ENCODE results near the gene CACUL1.

The CACUL1 gene

GRCh38 chr10:118687472-118687871 lies 67.3 kb downstream of the CACUL1 start:
- no peaks in the 10 kb centered on the region for H3K9me3 ChIP-seq (ENCODE audit: insufficient read depth, low read length)
- H3K4me1 ChIP-seq (ENCODE audit: low read length): 0 out of 2 replicates have a peak, but pooled peaks cover 3% of the 10 kb centered on the region
- no peaks in the 10 kb centered on the region for H3K27me3 ChIP-seq (ENCODE audit: low read depth, low read length)
- H3K4me2 ChIP-seq (ENCODE audit: low read length): no peak overlapping the region
- H3K4me3 ChIP-seq (ENCODE audit: low read length): no peak overlapping the region
- no peak overlapping the region for H3K27ac ChIP-seq (ENCODE audit: low read length)
- H3K36me3 ChIP-seq (replicated peaks; ENCODE audit: low read depth, low read length): peaks cover 7% of the 10 kb centered on the region
- H3K9ac ChIP-seq (ENCODE audit: low read length): no peak overlapping the region
- H3K79me2 ChIP-seq (ENCODE audit: low read length): no peaks in the 10 kb centered on the region
- no peak overlapping the region for H2AFZ ChIP-seq (ENCODE audit: low read depth, low read length)
- no peaks in the 10 kb centered on the region for H4K20me1 ChIP-seq (ENCODE audit: insufficient read depth, low read length)
- TF ChIP-seq EZH2phosphoT487 (IDR thresholded peaks at IDR 0.05; ENCODE audit: low read depth): no peak
- TF ChIP-seq CTCF (IDR thresholded peaks at IDR 0.05; ENCODE audit: low read depth, low read length): no peak

GRCh38 chr10:118682533-118682932 lies 72.2 kb downstream of the CACUL1 start:
- H3K27me3 ChIP-seq (ENCODE audit: low read depth, low read length): no peaks in the 10 kb centered on the region
- no peak overlapping the region for H3K4me3 ChIP-seq (ENCODE audit: low read length)
- H3K9ac ChIP-seq (ENCODE audit: low read length): no peak overlapping the region
- H3K9me3 ChIP-seq (ENCODE audit: insufficient read depth, low read length): no peaks in the 10 kb centered on the region
- no peaks in the 10 kb centered on the region for H3K79me2 ChIP-seq (ENCODE audit: low read length)
- H2AFZ ChIP-seq (ENCODE audit: low read depth, low read length): no peak overlapping the region
- H3K4me2 ChIP-seq (ENCODE audit: low read length): no peak overlapping the region
- no peaks in the 10 kb centered on the region for H3K4me1 ChIP-seq (ENCODE audit: low read length)
- H3K36me3 ChIP-seq (replicated peaks; ENCODE audit: low read depth, low read length): peaks cover 3% of the 10 kb centered on the region
- TF ChIP-seq EZH2phosphoT487 (IDR thresholded peaks at IDR 0.05; ENCODE audit: low read depth) (no peak), CTCF (IDR thresholded peaks at IDR 0.05; ENCODE audit: low read depth, low read length) (no peak)
- H4K20me1 ChIP-seq (ENCODE audit: insufficient read depth, low read length): no peaks in the 10 kb centered on the region
- no peak overlapping the region for H3K27ac ChIP-seq (ENCODE audit: low read length)

DNA sequence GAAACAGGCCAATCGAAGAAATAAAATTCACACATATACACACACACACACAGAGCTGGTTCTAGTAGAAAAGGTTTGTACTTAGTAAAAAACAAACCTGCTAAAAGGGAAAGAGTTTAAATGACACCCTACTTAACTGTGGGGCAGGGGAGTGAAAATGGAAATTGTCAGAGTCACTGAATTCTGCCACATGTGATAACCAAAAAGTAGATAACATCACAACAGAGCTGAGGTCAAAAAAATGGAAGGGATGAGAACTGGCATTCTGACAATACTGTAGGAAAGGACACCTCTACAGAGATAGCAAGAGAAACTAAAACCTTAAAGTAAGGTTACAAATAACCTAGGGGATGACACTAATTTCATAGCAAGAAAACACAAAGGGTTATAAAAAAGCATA lies 74.6 kb downstream of the CACUL1 start:
- Histone ChIP-seq H3K4me3 (ENCODE audit: low read length) (no peak overlapping the region), H3K4me2 (ENCODE audit: low read length) (no peak overlapping the region), H3K27ac (ENCODE audit: low read length) (no peak overlapping the region), H2AFZ (ENCODE audit: low read depth, low read length) (no peak overlapping the region), H3K27me3 (ENCODE audit: low read depth, low read length) (no peaks in the 10 kb centered on the region), H3K9me3 (ENCODE audit: insufficient read depth, low read length) (no peaks in the 10 kb centered on the region), H4K20me1 (ENCODE audit: insufficient read depth, low read length) (no peaks in the 10 kb centered on the region), H3K4me1 (ENCODE audit: low read length) (no peaks in the 10 kb centered on the region), H3K9ac (ENCODE audit: low read length) (no peak overlapping the region), H3K79me2 (ENCODE audit: low read length) (no peaks in the 10 kb centered on the region), H3K36me3 (replicated peaks; ENCODE audit: low read depth, low read length) (peaks cover 3% of the 10 kb centered on the region)
- TF ChIP-seq EZH2phosphoT487 (IDR thresholded peaks at IDR 0.05; ENCODE audit: low read depth): no peak
- TF ChIP-seq CTCF (IDR thresholded peaks at IDR 0.05; ENCODE audit: low read depth, low read length): no peak

GRCh38 chr10:118674226-118674919 lies 80.4 kb downstream of the CACUL1 start:
- no peaks in the 10 kb centered on the region for H3K79me2 ChIP-seq (ENCODE audit: low read length)
- no peaks in the 10 kb centered on the region for H3K36me3 ChIP-seq (replicated peaks; ENCODE audit: low read depth, low read length)
- no peak overlapping the region for H3K4me2 ChIP-seq (ENCODE audit: low read length)
- no peaks in the 10 kb centered on the region for H3K27me3 ChIP-seq (ENCODE audit: low read depth, low read length)
- TF ChIP-seq EZH2phosphoT487 (IDR thresholded peaks at IDR 0.05; ENCODE audit: low read depth) (no peak), CTCF (IDR thresholded peaks at IDR 0.05; ENCODE audit: low read depth, low read length) (no peak)
- H4K20me1 ChIP-seq (ENCODE audit: insufficient read depth, low read length): no peaks in the 10 kb centered on the region
- no peaks in the 10 kb centered on the region for H3K4me1 ChIP-seq (ENCODE audit: low read length)
- no peak overlapping the region for H2AFZ ChIP-seq (ENCODE audit: low read depth, low read length)
- no peak overlapping the region for H3K9ac ChIP-seq (ENCODE audit: low read length)
- H3K9me3 ChIP-seq (ENCODE audit: insufficient read depth, low read length): no peaks in the 10 kb centered on the region
- H3K27ac ChIP-seq (ENCODE audit: low read length): no peak overlapping the region
- H3K4me3 ChIP-seq (ENCODE audit: low read length): no peak overlapping the region

Measured in OCI-LY3 (cell line).